ENCODE measurements around the gene ATG4C.

The ATG4C gene

GRCh38 chr1:62832276-62832675, 48.3 kb downstream of the ATG4C start:
- Histone ChIP-seq H3K4me2 (ENCODE audit: insufficient read depth, low read length) (no peak overlapping the region), H3K79me2 (ENCODE audit: insufficient read depth, low read length) (no peaks in the 10 kb centered on the region), H3K27ac (ENCODE audit: low read length) (no peak overlapping the region), H3K36me3 (ENCODE audit: insufficient read depth, low read length) (no peaks in the 10 kb centered on the region), H4K20me1 (ENCODE audit: insufficient read depth, low read length) (no peaks in the 10 kb centered on the region), H3K4me3 (ENCODE audit: low read depth in 1 of 2, low read length in 2 of 2) (no peak overlapping the region), H3K9me3 (ENCODE audit: insufficient read depth, low read length, severe bottlenecking) (no peaks in the 10 kb centered on the region), H3K27me3 (ENCODE audit: insufficient read depth, low read length, poor library complexity) (no peaks in the 10 kb centered on the region), H3K9ac (ENCODE audit: low read depth, low read length) (no peak overlapping the region), H3K4me1 (ENCODE audit: insufficient read depth, low read length) (no peaks in the 10 kb centered on the region), H2AFZ (ENCODE audit: low read depth, low read length) (no peak overlapping the region)
- DNase-seq = no peak
- TF ChIP-seq EZH2 (IDR thresholded peaks at IDR 0.05; ENCODE audit: borderline replicate concordance, low read depth, low read length, severe bottlenecking) = no peak
- TF ChIP-seq CTCF (IDR thresholded peaks at IDR 0.05; ENCODE audit: borderline replicate concordance, extremely low read depth, low read length, poor library complexity, severe bottlenecking) = no peak
- no peak for ATAC-seq (ENCODE audit: insufficient read depth, low read depth)

- Histone ChIP-seq H4K20me1 (ENCODE audit: insufficient read depth, low read length) (no peaks in the 10 kb centered on the region), H3K4me2 (ENCODE audit: insufficient read depth, low read length) (no peak overlapping the region), H3K36me3 (ENCODE audit: insufficient read depth, low read length) (no peaks in the 10 kb centered on the region), H3K9me3 (ENCODE audit: insufficient read depth, low read length, severe bottlenecking) (no peaks in the 10 kb centered on the region), H3K79me2 (ENCODE audit: insufficient read depth, low read length) (no peaks in the 10 kb centered on the region), H3K27ac (ENCODE audit: low read length) (no peak overlapping the region), H2AFZ (ENCODE audit: low read depth, low read length) (no peak overlapping the region), H3K4me3 (ENCODE audit: low read depth in 1 of 2, low read length in 2 of 2) (no peak overlapping the region), H3K4me1 (ENCODE audit: insufficient read depth, low read length) (no peaks in the 10 kb centered on the region), H3K27me3 (ENCODE audit: insufficient read depth, low read length, poor library complexity) (no peaks in the 10 kb centered on the region), H3K9ac (ENCODE audit: low read depth, low read length) (no peak overlapping the region)
- DNase-seq (no peak), ATAC-seq (ENCODE audit: insufficient read depth, low read depth) (no peak)
- TF ChIP-seq CTCF (IDR thresholded peaks at IDR 0.05; ENCODE audit: borderline replicate concordance, extremely low read depth, low read length, poor library complexity, severe bottlenecking) = no peak
- TF ChIP-seq EZH2 (IDR thresholded peaks at IDR 0.05; ENCODE audit: borderline replicate concordance, low read depth, low read length, severe bottlenecking) = no peak
These were observed 49.6 kb downstream of the ATG4C start for GRCh38 chr1:62833529-62833928.

GRCh38 chr1:62834400-62834961, 50.5 kb downstream of the ATG4C start:
- H3K4me1 ChIP-seq (ENCODE audit: insufficient read depth, low read length) = no peaks in the 10 kb centered on the region
- no peaks in the 10 kb centered on the region for H3K27me3 ChIP-seq (ENCODE audit: insufficient read depth, low read length, poor library complexity)
- ATAC-seq (ENCODE audit: insufficient read depth, low read depth) (no peak), DNase-seq (no peak)
- TF ChIP-seq EZH2 (IDR thresholded peaks at IDR 0.05; ENCODE audit: borderline replicate concordance, low read depth, low read length, severe bottlenecking) (no peak), CTCF (IDR thresholded peaks at IDR 0.05; ENCODE audit: borderline replicate concordance, extremely low read depth, low read length, poor library complexity, severe bottlenecking) (no peak)
- no peaks in the 10 kb centered on the region for H3K9me3 ChIP-seq (ENCODE audit: insufficient read depth, low read length, severe bottlenecking)
- no peak overlapping the region for H3K27ac ChIP-seq (ENCODE audit: low read length)
- no peaks in the 10 kb centered on the region for H3K79me2 ChIP-seq (ENCODE audit: insufficient read depth, low read length)
- no peak overlapping the region for H3K4me3 ChIP-seq (ENCODE audit: low read depth in 1 of 2, low read length in 2 of 2)
- no peak overlapping the region for H2AFZ ChIP-seq (ENCODE audit: low read depth, low read length)
- H4K20me1 ChIP-seq (ENCODE audit: insufficient read depth, low read length) = no peaks in the 10 kb centered on the region
- no peak overlapping the region for H3K4me2 ChIP-seq (ENCODE audit: insufficient read depth, low read length)
- H3K9ac ChIP-seq (ENCODE audit: low read depth, low read length) = no peak overlapping the region
- H3K36me3 ChIP-seq (ENCODE audit: insufficient read depth, low read length) = no peaks in the 10 kb centered on the region

Measured in DND-41 (cell line).